Urothelium cell line (cell line): Measurements from ENCODE around the gene NUB1.

Experiments
- DNase-seq: peaks from one replicate; pipeline ENCODE4 v3.0.0; 2011; ENCODE audit warnings: low spot score, mixed read lengths
- FAIRE-seq: peaks from 2 replicates; lab custom pipeline; 2011; peaks lifted over from hg19 to GRCh38; lab: Jason Lieb, UNC

NUB1 gene

DNA sequence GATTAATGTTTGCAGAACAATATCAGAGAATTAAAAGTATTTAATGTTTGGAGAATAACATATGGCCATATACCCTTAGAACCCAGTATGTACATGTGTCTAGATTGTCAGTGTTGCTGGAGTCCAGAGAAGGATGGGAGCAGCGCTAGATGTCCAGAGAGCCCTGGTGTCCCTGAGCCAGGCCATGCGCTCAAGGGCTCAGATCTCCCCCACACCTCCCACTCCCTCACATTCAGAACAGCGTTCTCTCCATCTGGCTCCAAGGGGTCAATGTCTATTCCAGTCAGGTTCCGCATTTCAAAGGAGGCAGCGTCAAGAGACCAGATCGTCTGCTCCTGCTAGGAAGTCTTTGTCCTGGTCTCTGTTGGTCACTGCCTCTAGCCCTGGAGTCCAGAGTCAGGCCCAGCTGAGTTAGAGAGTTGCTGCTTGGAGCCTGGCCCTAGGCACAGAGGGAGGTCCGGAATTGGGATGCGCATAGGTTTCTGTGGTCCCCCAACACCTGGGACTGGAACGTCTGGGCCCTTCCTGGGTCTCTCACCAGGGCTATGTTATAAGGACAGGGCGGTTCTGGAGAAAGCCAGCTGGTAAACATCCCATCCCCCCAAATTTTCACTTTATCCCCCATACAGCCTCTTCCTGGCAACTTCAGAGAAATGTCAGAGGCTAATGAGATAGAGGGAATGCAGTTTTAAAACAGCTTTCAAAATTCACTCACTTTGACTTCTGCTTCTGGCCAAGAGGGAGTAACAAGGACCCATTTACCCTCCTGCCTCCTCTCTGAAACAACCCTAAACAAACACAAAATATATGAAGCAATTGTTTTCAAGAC, 74.7 kb downstream of the NUB1 start:
- no peak for DNase-seq
- FAIRE-seq = no peak

DNA sequence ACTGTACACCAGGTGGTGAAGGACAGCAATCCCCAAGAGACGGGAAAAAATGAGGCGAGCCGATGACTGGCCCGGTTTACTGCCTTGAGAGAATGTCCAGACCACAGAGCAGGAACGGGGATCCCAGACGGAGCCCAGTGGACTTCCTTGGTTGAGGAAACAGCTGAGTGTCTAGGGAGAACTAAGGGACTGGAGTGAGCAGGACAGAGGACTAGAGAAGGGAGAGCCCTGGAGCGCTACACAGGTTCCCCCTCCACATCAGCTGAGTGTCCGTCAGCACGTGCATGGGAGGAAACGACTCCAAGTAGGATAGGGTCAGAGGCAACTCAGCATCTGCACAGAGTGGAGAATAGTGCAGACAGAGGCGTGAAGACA, 75.3 kb downstream of the NUB1 start:
- no peak for FAIRE-seq

GRCh38 chr7:151420144-151420543, 78.5 kb downstream of the NUB1 start:
- DNase-seq (no peak), FAIRE-seq (no peak)

More for the DNA sequence above, 75.3 kb downstream of the NUB1 start:
- no peak for DNase-seq

GRCh38 chr7:151422212-151422611, 80.6 kb downstream of the NUB1 start:
- FAIRE-seq (no peak), DNase-seq (no peak)

- FAIRE-seq = no peak
- DNase-seq = no peak
These were observed 81.6 kb downstream of the NUB1 start for GRCh38 chr7:151423226-151423625.

- no peak for DNase-seq
- no peak for FAIRE-seq
These were observed 82.3 kb downstream of the NUB1 start for GRCh38 chr7:151423936-151424335.

GRCh38 chr7:151424799-151425198, 83.2 kb downstream of the NUB1 start:
- FAIRE-seq (no peak), DNase-seq (no peak)

DNA sequence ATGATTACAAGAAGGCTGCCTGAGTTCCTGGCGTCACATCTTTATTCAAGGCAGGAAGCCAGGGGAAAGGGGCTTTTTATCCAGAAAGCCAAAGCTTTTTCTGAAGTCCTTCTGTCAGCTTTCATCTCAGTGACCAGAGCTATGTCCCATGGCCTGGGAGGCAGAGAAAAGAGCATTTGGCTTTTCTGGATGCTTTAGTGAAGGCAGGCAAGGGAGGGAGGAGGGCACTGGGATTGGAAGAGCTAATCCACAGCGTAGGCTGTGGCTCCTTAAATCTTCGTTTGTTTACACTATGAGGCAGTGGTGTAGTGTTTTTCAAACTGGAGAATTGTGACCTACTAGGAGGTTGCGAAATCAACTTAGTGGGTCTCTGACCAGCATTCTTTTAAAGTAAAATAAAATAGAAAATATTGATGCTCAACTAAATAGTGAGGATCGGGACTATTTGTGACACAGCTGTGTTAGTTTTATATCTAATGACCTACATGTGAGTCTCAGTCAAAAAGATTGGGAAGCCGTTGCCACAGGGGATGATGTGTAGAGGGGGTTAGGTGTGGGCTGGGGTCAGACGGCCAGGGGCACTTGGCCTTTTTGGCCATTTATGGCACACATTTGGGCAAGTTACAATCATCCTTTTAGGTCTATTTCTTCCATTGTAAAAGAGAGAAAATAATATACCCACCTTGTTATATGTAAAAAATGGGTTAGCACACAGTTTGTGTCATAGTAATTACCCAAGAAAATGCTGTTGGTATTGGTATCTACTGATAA, 84.2 kb downstream of the NUB1 start:
- DNase-seq (no peak), FAIRE-seq (no peak)

DNA sequence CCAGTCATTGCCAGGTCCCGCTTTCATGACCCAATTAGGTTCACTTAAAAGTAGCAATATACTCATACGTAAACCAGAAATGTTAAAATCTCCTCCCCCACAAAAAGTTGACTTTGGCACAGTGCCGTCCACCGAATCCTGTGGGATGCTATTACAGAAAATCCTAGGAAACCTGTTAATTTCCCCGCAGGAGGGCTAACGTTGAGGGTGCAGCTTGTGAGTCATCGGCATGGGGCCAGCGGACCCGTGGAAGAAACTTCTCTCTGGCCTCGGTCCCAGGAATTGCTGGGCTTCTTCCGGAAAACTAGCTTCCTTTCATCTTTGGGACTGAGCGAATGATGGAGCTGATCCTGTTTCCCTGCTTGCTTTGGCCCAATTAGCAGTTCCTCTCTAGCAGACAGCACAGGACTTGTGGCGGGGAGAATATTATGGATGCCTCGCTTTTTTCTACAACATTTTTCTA, 84.9 kb downstream of the NUB1 start:
- DNase-seq = peak; percentile 61
- no peak for FAIRE-seq

DNA sequence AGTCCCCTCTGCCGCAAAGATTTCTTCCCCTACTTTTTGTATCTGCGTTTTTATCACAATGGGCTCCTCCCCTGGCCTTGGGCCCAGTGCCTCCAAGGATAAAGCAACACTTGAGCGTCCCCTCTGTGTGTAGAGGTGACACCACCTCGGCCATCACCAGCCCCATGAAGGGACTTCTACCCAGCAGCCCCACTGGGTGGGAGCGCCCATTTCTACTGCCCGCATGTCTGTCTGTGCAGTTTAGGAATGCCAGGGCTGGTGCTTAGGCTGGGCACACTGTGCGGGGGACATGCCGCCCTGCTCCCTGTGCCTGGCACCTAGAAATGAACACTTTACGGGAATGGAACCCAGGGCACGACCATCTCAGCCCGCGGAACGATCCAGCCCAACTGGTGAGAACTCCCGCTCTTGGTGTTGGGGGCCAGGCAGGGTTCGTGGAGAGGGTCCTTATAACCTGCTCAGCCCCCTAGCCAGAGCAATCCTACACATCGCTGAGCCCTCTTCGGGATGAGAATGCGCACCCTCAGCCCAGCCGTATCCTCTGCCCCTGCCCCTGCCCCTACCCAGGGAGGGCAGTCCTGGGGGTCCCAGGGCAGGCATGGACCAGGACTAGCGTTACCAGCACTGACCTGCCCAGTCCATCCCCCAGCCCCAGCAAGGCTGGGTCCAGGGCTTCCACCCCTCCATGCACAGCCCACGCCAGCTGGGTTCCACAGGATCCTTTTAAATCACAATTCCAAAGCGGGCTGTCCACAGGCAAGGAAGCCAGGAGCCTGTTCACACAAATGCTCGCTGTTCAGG, 85.5 kb downstream of the NUB1 start:
- FAIRE-seq (no peak), DNase-seq (no peak)

GRCh38 chr7:151427705-151428377, 86.2 kb downstream of the NUB1 start:
- FAIRE-seq (no peak), DNase-seq (no peak)
